Measurements from ENCODE around the gene SETD4.

DNA sequence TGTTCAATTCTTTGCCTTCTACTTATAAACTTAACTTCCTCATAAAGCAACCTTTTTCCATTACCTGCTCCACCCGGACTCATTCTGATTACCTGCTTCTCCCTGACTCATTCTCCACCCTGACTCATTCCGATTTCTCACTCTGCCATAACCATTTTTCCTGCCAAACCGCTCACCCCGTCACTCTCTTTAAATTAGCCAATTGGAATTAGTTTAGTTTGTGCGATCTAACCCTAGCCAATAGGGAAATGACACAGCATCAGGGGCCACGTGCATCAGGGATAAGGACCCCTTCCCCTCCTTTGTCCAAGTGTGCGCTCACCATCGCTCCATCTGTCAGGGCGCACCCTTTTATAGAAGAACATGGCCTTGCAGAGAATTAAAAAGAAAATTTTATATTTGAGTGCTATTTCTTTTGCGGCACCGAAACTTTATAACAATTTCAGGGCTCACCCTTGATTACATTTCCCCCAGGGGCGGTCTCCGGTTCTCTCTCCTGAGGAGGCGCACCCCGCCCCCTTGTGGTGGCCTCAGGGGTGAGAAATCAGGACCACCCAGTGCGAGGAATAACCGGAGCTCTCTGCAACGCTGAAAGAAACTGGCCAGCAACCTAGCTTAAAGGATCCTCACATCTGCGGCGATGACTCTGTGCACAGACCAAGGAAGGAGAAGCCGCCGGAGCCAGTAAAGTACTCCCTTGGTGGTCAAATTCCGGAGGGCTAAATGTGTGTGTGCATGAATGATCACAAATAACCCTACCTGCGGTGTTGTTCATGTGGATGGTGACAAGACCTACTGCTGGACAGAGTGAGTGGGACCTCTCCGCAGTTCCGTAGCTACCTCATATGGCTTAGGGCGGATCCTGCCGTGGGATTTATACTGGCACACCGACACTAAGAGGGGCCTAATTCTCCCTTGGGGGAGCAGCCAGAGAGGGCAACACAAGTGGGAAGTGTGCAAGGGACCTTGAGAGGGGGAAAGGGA is 44.3 kb upstream of the SETD4 start:
- TF ChIP-seq POLR2A (IDR thresholded peaks at IDR 0.05): no peak
- TF ChIP-seq, protein P1, sequence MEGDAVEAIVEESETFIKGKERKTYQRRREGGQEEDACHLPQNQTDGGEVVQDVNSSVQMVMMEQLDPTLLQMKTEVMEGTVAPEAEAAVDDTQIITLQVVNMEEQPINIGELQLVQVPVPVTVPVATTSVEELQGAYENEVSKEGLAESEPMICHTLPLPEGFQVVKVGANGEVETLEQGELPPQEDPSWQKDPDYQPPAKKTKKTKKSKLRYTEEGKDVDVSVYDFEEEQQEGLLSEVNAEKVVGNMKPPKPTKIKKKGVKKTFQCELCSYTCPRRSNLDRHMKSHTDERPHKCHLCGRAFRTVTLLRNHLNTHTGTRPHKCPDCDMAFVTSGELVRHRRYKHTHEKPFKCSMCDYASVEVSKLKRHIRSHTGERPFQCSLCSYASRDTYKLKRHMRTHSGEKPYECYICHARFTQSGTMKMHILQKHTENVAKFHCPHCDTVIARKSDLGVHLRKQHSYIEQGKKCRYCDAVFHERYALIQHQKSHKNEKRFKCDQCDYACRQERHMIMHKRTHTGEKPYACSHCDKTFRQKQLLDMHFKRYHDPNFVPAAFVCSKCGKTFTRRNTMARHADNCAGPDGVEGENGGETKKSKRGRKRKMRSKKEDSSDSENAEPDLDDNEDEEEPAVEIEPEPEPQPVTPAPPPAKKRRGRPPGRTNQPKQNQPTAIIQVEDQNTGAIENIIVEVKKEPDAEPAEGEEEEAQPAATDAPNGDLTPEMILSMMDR (IDR thresholded peaks at IDR 0.05): peak; percentile 42 to 61 (median 48)

Measured in tibial nerve (tissue), 3 donors.